ENCODE measurements around the gene OR10H2. TPM values are rescaled to one million over a fixed set of nuclear protein-coding genes. Genes with fewer than 3 reads are reported as not detected.
"Not testable (repeated sequence)": the region's sequence is repeated elsewhere in the genome, so short reads cannot be mapped to it uniquely, and the experiment has no call there.

OR10H2 gene
- total RNA-seq, 1 donor from 2014 or later = not detected

GRCh38 chr19:15759962-15760565 lies 32.2 kb downstream of the OR10H2 start:
- no peak for DNase-seq (ENCODE audit: extremely low read depth, low read depth, low spot score)

DNA sequence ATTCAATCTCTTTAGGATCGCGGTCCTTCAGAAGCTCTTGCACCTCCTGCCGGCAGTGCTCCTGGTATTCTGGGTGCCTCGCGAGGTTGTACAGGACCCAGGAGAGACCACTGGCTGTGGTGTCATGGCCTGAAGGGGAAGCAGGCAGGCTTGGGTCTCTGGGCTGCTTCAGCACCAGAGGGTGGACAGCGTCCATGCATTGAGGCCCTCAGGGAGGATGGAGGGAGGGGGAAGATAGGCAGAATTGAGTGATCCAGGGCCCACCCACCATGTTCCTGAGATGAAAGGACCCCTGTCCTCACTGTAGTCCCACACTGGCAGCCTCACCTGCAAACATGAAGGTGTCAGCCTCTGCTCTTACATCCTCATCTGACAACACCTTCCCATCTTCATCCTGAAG lies 41.8 kb downstream of the OR10H2 start:
- no peak for DNase-seq (ENCODE audit: extremely low read depth, low read depth, low spot score)

- not testable (repeated sequence) for DNase-seq (ENCODE audit: extremely low read depth, low read depth, low spot score)
Observed at GRCh38 chr19:15774159-15774558, 46.3 kb downstream of the OR10H2 start.

- DNase-seq (ENCODE audit: extremely low read depth, low read depth, low spot score) = no peak
Observed at GRCh38 chr19:15775249-15775648, 47.4 kb downstream of the OR10H2 start.

DNA sequence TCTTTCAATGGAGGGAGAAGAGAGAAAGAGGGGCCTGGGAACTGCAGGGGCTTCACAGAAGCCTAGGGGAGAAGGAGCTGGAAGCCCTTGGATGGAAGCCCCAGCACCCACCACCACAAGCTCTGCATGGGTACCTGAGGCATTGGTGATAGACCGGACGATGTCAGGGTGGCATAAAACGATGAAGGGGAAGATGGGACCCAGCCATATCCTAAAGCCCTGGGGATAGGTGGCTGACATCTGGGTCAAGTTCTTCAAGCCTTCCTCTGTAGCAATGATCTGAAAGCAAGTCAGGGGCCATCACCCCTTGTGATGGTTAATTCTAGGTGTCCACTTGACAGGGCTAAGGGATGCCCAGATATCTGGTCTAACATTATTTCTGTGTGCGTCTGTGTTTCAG lies 48.4 kb downstream of the OR10H2 start:
- DNase-seq (ENCODE audit: extremely low read depth, low read depth, low spot score) = no peak

GRCh38 chr19:15776991-15777970 lies 49.5 kb downstream of the OR10H2 start:
- no peak for DNase-seq (ENCODE audit: extremely low read depth, low read depth, low spot score)

Other genes starting within 250 kb of the OR10H2 start
- 0.29 TPM in 1 of 2 replicates, not detected in the other for gene PGLYRP2, start 248.5 kb upstream of the OR10H2 start, total RNA-seq
- 0.06 TPM in 1 of 2 replicates, not detected in the other for gene CYP4F22, start 219.5 kb upstream of the OR10H2 start, total RNA-seq
- gene CYP4F8, start 112.8 kb upstream of the OR10H2 start, total RNA-seq = not detected in 2 replicates
- not detected in 2 replicates for gene CYP4F3, start 87.1 kb upstream of the OR10H2 start, total RNA-seq
- not detected in 2 replicates for gene CYP4F12, start 54.9 kb upstream of the OR10H2 start, total RNA-seq
- not detected in 2 replicates for gene OR10H3, start 10.0 kb downstream of the OR10H2 start, total RNA-seq
- not detected in 2 replicates for gene OR10H5, start 59.6 kb downstream of the OR10H2 start, total RNA-seq
- gene OR10H1, start 87.6 kb downstream of the OR10H2 start, total RNA-seq = not detected in 2 replicates
- gene CYP4F2, start 170.1 kb downstream of the OR10H2 start, total RNA-seq = not detected in 2 replicates
- gene CYP4F11, start 206.5 kb downstream of the OR10H2 start, total RNA-seq = not detected in 2 replicates
- gene OR10H4, start 221.0 kb downstream of the OR10H2 start, total RNA-seq = not detected in 2 replicates